ENCODE results near the gene RASGRP1.

RASGRP1 gene

DNA sequence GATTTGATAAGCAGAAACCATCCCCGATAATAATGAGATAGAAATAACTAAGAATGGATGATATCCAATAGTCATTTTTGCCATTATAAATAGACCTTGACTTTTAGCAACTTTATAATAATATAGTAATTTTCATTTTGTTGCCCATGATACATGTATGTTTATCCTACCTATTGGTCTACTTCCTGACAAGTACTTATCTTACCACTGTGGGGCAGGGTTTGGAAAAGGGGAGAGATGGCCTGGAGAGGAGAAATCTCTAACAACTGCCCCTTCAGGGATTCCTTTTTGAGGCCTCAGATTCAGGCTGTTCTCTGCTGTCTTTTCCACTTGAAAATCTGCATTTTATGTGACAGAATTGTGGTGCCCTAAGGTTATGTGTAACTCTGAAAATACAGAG lies 68.5 kb downstream of the RASGRP1 start:
- ATAC-seq, result no peak
- no peak for TF ChIP-seq CSDC2 (CRISPR knock-in tag; IDR thresholded peaks at IDR 0.05)
- TF ChIP-seq PPARA (CRISPR knock-in tag; IDR thresholded peaks at IDR 0.05; ENCODE audit: borderline replicate concordance), result no peak
- TF ChIP-seq PATZ1 (CRISPR knock-in tag; IDR thresholded peaks at IDR 0.05; ENCODE audit: borderline replicate concordance), result no peak
- no peak for TF ChIP-seq ZNF8 (CRISPR knock-in tag; IDR thresholded peaks at IDR 0.05)
- TF ChIP-seq ZFP3 (CRISPR knock-in tag; IDR thresholded peaks at IDR 0.05), result no peak
- TF ChIP-seq CSRNP3 (CRISPR knock-in tag; IDR thresholded peaks at IDR 0.05), result no peak
- TF ChIP-seq ARNTL (CRISPR knock-in tag; IDR thresholded peaks at IDR 0.05; ENCODE audit: borderline replicate concordance, low read depth), result no peak
- TF ChIP-seq ZFP30 (CRISPR knock-in tag; IDR thresholded peaks at IDR 0.05), result no peak
- no peak for TF ChIP-seq RARB (CRISPR knock-in tag; IDR thresholded peaks at IDR 0.05)
- TF ChIP-seq ZNF565 (CRISPR knock-in tag; conservative IDR thresholded peaks at IDR 0.05; ENCODE audit: low read depth), result no peak
- TF ChIP-seq POU6F1 (CRISPR knock-in tag; IDR thresholded peaks at IDR 0.05; ENCODE audit: borderline replicate concordance, low read depth), result no peak
- no peak for TF ChIP-seq OSR1 (CRISPR knock-in tag; IDR thresholded peaks at IDR 0.05)
- TF ChIP-seq BACH2 (CRISPR knock-in tag; IDR thresholded peaks at IDR 0.05; ENCODE audit: borderline replicate concordance), result no peak
- TF ChIP-seq ISL1 (CRISPR knock-in tag; IDR thresholded peaks at IDR 0.05), result no peak
- no peak for TF ChIP-seq ZNF70 (CRISPR knock-in tag; IDR thresholded peaks at IDR 0.05)
- TF ChIP-seq ZC3H10 (CRISPR knock-in tag; IDR thresholded peaks at IDR 0.05), result no peak
- no peak for TF ChIP-seq TOX (CRISPR knock-in tag; IDR thresholded peaks at IDR 0.05; ENCODE audit: borderline replicate concordance)
- TF ChIP-seq SNAI2 (CRISPR knock-in tag; IDR thresholded peaks at IDR 0.05), result no peak
- TF ChIP-seq GLIS3 (CRISPR knock-in tag; IDR thresholded peaks at IDR 0.05), result no peak

DNA sequence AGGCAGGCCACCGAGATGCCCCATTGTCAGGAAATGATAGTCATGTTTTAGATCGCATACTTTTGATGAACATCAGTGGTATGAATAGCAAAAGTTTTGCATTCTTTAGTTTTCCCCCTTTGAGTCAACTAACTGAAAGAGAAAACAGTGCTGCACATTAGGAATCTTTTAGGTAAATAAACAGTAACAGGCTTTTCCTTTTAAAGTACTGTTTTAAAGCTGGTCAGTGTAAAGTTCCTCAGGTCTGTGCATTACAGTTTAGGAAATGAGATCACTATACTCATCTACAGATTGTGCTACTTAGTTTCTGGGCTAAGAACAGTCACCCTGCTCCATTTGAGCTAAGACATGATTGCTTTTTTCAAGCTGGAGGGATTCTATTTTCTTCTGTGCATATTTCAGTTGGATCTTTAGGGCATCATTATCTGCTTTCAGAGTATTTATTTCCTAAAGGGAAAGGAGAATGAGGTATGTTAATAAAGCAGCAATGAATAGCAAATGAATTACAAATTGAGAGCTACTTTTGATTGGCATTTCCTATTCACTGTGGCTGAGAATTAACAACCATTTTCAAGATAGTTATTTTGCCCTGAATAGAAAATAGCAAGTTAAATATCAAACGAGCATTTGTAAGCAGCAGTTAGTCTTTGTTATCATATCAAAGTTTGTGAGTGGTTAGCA lies 74.2 kb downstream of the RASGRP1 start:
- peak; percentile 38; the same call in 2 of the 3 replicates for ATAC-seq

GRCh38 chr15:38487378-38487777 lies 77.2 kb downstream of the RASGRP1 start:
- no peak for TF ChIP-seq TCF4 (CRISPR knock-in tag; IDR thresholded peaks at IDR 0.05; ENCODE audit: borderline replicate concordance)
- no peak for TF ChIP-seq ZNF565 (CRISPR knock-in tag; conservative IDR thresholded peaks at IDR 0.05; ENCODE audit: low read depth)
- no peak for ATAC-seq

More for the DNA sequence above, 74.2 kb downstream of the RASGRP1 start:
- no peak for TF ChIP-seq POU6F1 (CRISPR knock-in tag; IDR thresholded peaks at IDR 0.05; ENCODE audit: borderline replicate concordance, low read depth)
- TF ChIP-seq ZNF565 (CRISPR knock-in tag; conservative IDR thresholded peaks at IDR 0.05; ENCODE audit: low read depth), result no peak
- no peak for TF ChIP-seq ZNF70 (CRISPR knock-in tag; IDR thresholded peaks at IDR 0.05)
- TF ChIP-seq ARNTL (CRISPR knock-in tag; IDR thresholded peaks at IDR 0.05; ENCODE audit: borderline replicate concordance, low read depth), result no peak
- no peak for TF ChIP-seq ZNF8 (CRISPR knock-in tag; IDR thresholded peaks at IDR 0.05)
- no peak for TF ChIP-seq OSR1 (CRISPR knock-in tag; IDR thresholded peaks at IDR 0.05)
- no peak for TF ChIP-seq ZFP30 (CRISPR knock-in tag; IDR thresholded peaks at IDR 0.05)

DNA sequence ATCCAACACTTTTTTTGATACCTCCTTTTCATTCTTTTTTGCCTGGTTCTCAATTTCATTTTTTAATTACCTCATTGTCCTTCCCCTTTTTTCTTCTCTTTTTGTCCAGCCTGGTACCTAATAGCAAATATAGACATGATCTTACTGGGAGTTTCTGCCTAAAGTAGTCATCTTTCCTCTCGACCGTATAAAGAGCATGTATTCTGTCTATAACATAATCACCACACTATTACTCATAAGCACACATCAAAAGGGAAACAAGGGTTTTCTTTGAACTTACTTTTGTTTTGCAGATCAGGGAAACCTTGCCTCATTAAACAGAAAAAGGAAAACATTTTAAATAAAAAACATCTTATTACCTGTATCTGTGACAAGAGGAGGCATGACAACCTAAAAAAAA lies 77.7 kb downstream of the RASGRP1 start:
- no peak for ATAC-seq
- TF ChIP-seq RARB (CRISPR knock-in tag; IDR thresholded peaks at IDR 0.05) (no peak), TCF4 (CRISPR knock-in tag; IDR thresholded peaks at IDR 0.05; ENCODE audit: borderline replicate concordance) (no peak), CSDC2 (CRISPR knock-in tag; IDR thresholded peaks at IDR 0.05) (no peak), TSHZ2 (CRISPR knock-in tag; IDR thresholded peaks at IDR 0.05) (no peak), ZFP3 (CRISPR knock-in tag; IDR thresholded peaks at IDR 0.05) (no peak), OSR1 (CRISPR knock-in tag; IDR thresholded peaks at IDR 0.05) (no peak), ESRRG (CRISPR knock-in tag; IDR thresholded peaks at IDR 0.05) (no peak)

Measured in SK-N-SH treated with all-trans-retinoic acid at 6 μM for 48 hours (cell line).